ENCODE results near the gene MEIG1.
"Not testable (repeated sequence)": the region's sequence is repeated elsewhere in the genome, so short reads cannot be mapped to it uniquely, and the experiment has no call there.

MEIG1 gene

DNA sequence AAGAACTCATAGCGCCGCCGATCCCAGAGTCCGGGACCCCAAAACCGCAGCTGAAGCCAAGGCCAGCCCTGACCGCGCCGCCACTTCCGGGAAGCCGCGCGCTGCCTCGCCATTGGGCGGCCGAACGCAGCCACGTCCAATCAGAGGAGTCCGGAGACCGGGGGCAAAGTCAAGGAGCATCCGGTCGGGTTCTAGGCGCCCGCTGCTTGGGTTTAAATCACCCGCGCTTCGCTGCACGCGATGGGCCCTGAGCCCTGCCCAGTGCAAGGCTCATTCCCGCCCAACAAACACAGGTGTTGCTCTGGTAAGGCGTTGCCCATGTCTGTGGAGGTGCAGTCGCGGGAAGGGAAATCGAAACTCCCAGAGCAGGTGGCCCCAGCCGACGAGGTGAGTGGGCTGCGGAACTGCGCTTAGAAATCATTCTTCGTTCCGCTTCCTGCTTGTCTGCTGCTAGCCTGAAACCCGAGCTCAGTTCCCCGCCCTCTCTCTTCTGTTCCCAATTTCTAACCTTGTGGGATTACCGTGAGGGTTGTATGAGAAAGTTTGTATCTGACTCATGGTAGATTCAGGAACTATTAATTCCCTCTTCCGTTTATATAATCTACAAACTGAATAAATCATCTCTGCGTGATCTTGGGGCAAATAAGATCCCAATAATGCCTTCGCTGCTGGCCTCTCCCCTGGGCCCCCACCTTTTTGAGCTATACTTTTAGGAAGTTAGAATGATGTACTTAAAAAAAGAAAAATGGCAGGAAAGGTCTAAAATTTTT is 5.0 kb upstream of the MEIG1 start, which contains the start of gene DCLRE1C:
DCLRE1C (minus strand) TSS at position 96 of the 770 bp plus-strand sequence; CDS start at position 10, 86 bp downstream.
- peaks cover 10 to 11% of the 10 kb centered on the region in 2 donors for H3K4me1 ChIP-seq (ENCODE audit: control insufficient read depth in 2 of 2, insufficient read depth in 2 of 2, low read length in 2 of 2)
- no peaks in the 10 kb centered on the region for H3K27me3 ChIP-seq (ENCODE audit: control insufficient read depth in 2 of 2, insufficient read depth in 2 of 2, low read length in 2 of 2)
- peak within 1 kb of the TSS; percentile 88 to 90 for H3K27ac ChIP-seq (ENCODE audit: low read depth in 2 of 2, low read length in 2 of 2)
- H3K9ac ChIP-seq (ENCODE audit: low read depth in 1 of 2, low read length in 2 of 2), result peak within 1 kb of the TSS; percentile 72 to 83
- H3K36me3 ChIP-seq (ENCODE audit: control insufficient read depth in 2 of 2, insufficient read depth in 2 of 2, low read length in 2 of 2), result peaks cover 0 to 2% of the 10 kb centered on the region in 2 donors
- peak within 1 kb of the TSS; percentile 89 to 91 for H3K4me3 ChIP-seq (ENCODE audit: low read length in 2 of 2)
- H3K9me3 ChIP-seq (ENCODE audit: control insufficient read depth in 2 of 2, low read length in 2 of 2), result no peaks in the 10 kb centered on the region

DNA sequence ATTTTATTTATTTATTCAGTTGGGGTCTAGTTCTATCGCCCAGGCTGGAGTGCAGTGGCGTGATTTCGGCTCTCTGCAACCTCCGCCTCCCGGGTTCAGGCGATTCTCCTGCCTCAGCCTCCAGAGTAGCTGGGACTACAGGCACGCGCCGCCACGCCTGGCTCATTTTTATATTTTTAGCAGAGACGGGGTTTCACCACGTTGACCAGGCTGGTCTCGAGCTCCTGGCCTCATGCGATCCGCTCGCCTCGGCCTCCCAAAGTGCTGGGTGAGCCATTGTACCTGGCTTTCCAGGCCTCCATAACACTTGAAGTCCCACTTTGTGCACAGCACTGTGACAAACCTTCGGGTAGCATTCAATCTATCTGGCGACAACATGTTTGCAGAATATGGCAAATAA is 4.3 kb upstream of the MEIG1 start:
- Histone ChIP-seq H3K27me3 (ENCODE audit: control insufficient read depth in 2 of 2, insufficient read depth in 2 of 2, low read length in 2 of 2) (no peaks in the 10 kb centered on the region), H3K4me1 (ENCODE audit: control insufficient read depth in 2 of 2, insufficient read depth in 2 of 2, low read length in 2 of 2) (peaks cover 10 to 11% of the 10 kb centered on the region in 2 donors), H3K4me3 (ENCODE audit: low read length in 2 of 2) (peak overlapping the region in 1 of 2 donors; percentile 89), H3K36me3 (ENCODE audit: control insufficient read depth in 2 of 2, insufficient read depth in 2 of 2, low read length in 2 of 2) (no peaks in the 10 kb centered on the region), H3K27ac (ENCODE audit: low read depth in 2 of 2, low read length in 2 of 2) (peak overlapping the region in 1 of 2 donors; percentile 88), H3K9ac (ENCODE audit: low read depth in 1 of 2, low read length in 2 of 2) (peak overlapping the region in 1 of 2 donors; percentile 72), H3K9me3 (ENCODE audit: control insufficient read depth in 2 of 2, low read length in 2 of 2) (no peaks in the 10 kb centered on the region)

DNA sequence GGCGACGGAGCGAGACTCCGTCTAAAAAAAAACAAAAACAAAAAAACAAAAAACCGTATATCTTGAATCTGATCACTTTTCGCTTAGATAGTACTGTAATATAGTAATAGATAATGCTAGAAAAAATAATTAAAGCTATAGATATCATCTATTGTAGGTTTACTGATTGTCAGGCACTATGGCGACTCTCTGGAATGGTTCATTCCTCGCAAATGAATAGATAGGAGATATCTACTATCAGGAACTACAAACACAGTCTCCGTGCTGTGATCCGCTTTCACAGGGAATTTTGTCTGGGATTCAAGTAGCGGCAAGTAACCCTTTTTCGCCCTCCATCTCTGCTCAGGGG is 342 bp upstream of the MEIG1 start:
- Histone ChIP-seq H3K27me3 (ENCODE audit: control insufficient read depth in 2 of 2, insufficient read depth in 2 of 2, low read length in 2 of 2) (no peaks in the 10 kb centered on the region), H3K36me3 (ENCODE audit: control insufficient read depth in 2 of 2, insufficient read depth in 2 of 2, low read length in 2 of 2) (no peaks in the 10 kb centered on the region), H3K9ac (ENCODE audit: low read depth in 1 of 2, low read length in 2 of 2) (peak overlapping the region; percentile 68 to 81), H3K9me3 (ENCODE audit: control insufficient read depth in 2 of 2, low read length in 2 of 2) (no peaks in the 10 kb centered on the region), H3K4me3 (ENCODE audit: low read length in 2 of 2) (peak overlapping the region; percentile 75 to 81), H3K4me1 (ENCODE audit: control insufficient read depth in 2 of 2, insufficient read depth in 2 of 2, low read length in 2 of 2) (peaks cover 2 to 3% of the 10 kb centered on the region in 2 donors), H3K27ac (ENCODE audit: low read depth in 2 of 2, low read length in 2 of 2) (peak overlapping the region; percentile 94 to 97)

DNA sequence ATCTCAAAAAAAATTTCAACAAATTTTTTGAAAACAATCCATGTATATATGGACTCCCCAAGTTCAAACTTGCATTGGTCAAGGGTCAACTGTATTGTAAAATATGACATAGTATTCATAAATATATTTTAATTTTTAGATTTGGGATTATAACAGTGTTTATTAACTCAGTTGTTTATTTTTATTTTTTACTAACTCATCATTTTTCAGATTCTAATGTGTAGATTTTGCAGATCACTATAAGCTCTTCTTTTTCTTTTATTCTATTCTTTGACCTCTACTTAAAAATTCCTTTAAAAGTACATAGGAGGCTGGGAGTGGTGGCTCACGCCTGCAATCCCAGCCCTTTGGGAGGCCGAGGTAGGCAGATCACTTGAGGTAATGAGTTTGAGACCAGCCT is 8.7 kb downstream of the MEIG1 start:
- no peaks in the 10 kb centered on the region for H3K27me3 ChIP-seq (ENCODE audit: control insufficient read depth in 2 of 2, insufficient read depth in 2 of 2, low read length in 2 of 2)
- no peak overlapping the region for H3K27ac ChIP-seq (ENCODE audit: low read depth in 2 of 2, low read length in 2 of 2)
- no peak overlapping the region for H3K4me3 ChIP-seq (ENCODE audit: low read length in 2 of 2)
- H3K36me3 ChIP-seq (ENCODE audit: control insufficient read depth in 2 of 2, insufficient read depth in 2 of 2, low read length in 2 of 2), result no peaks in the 10 kb centered on the region
- no peak overlapping the region for H3K9ac ChIP-seq (ENCODE audit: low read depth in 1 of 2, low read length in 2 of 2)
- no peaks in the 10 kb centered on the region for H3K9me3 ChIP-seq (ENCODE audit: control insufficient read depth in 2 of 2, low read length in 2 of 2)
- H3K4me1 ChIP-seq (ENCODE audit: control insufficient read depth in 2 of 2, insufficient read depth in 2 of 2, low read length in 2 of 2), result no peaks in the 10 kb centered on the region

DNA sequence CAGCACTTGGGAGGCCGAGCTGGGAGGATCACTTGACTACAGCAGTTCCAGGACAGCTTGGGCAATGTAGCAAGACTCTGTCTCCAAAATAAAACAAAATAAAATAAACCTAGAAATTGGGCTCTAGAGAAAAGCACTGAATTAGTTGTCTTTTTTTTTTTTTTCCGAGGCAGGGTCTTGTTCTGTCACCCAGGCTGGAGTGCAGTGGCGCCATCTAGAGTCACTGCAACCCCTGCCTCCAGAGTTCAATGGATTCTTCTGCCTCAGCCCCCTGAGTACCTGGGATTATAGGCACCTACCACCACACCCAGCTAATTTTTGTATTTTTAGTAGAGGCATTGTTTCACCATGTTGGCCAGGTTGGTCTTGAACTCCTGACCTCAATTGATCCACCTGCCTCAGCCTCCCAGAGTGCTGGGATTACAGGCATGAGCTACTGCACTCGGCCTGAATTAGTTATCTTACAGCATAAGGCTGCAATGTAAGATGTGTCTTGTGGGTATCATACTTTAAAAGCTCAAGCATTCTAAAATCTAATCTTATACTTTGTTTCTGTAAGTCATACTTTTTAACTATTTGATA is 12.8 kb downstream of the MEIG1 start:
- Histone ChIP-seq H3K4me3 (ENCODE audit: low read length in 2 of 2) (no peak overlapping the region), H3K4me1 (ENCODE audit: control insufficient read depth in 2 of 2, insufficient read depth in 2 of 2, low read length in 2 of 2) (no peaks in the 10 kb centered on the region), H3K27ac (ENCODE audit: low read depth in 2 of 2, low read length in 2 of 2) (no peak overlapping the region), H3K9ac (ENCODE audit: low read depth in 1 of 2, low read length in 2 of 2) (no peak overlapping the region), H3K36me3 (ENCODE audit: control insufficient read depth in 2 of 2, insufficient read depth in 2 of 2, low read length in 2 of 2) (no peaks in the 10 kb centered on the region), H3K27me3 (ENCODE audit: control insufficient read depth in 2 of 2, insufficient read depth in 2 of 2, low read length in 2 of 2) (no peaks in the 10 kb centered on the region), H3K9me3 (ENCODE audit: control insufficient read depth in 2 of 2, low read length in 2 of 2) (no peaks in the 10 kb centered on the region)

DNA sequence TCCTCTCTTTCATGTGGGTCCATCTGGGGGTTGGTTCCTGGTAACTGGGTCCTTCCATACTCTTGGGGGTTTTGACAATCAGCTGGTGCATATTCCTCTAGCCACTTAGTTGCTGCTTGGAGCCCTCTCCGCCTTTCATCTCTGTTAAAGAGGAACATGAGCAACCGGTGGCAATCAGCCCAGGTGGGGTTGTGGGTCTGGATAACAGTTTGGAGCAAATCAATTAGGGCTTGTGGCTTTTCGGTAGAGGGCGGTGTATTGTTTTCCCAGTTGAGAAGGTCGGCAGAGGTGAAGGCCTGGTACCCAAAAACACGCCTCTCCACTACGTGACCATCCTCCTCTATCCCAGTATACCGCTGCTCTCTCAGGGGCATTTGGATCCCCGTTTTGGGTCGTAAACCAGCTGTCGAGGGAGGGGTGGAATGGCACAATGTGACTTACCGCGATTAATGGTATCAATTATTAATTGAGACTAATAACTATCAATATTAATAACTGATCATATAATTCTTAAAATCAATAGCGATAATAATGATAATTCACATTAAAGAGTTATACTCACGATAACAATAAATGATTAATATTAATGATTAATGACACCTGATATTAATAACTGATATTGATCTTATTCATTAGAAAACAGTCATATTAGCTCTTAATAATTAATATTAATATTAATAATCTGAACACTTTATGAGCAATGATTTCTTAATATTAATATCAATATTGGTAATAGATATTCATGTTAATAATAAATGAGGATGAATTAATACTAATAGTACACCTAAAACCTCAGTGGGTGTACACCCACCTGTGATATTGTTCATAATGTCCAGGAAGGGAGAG is 15.2 kb downstream of the MEIG1 start:
- H3K36me3 ChIP-seq (ENCODE audit: control insufficient read depth in 2 of 2, insufficient read depth in 2 of 2, low read length in 2 of 2); H3K27ac ChIP-seq (ENCODE audit: low read depth in 2 of 2, low read length in 2 of 2); H3K4me3 ChIP-seq (ENCODE audit: low read length in 2 of 2); H3K4me1 ChIP-seq (ENCODE audit: control insufficient read depth in 2 of 2, insufficient read depth in 2 of 2, low read length in 2 of 2); H3K9me3 ChIP-seq (ENCODE audit: control insufficient read depth in 2 of 2, low read length in 2 of 2); H3K9ac ChIP-seq (ENCODE audit: low read depth in 1 of 2, low read length in 2 of 2); H3K27me3 ChIP-seq (ENCODE audit: control insufficient read depth in 2 of 2, insufficient read depth in 2 of 2, low read length in 2 of 2): not testable (repeated sequence)

DNA sequence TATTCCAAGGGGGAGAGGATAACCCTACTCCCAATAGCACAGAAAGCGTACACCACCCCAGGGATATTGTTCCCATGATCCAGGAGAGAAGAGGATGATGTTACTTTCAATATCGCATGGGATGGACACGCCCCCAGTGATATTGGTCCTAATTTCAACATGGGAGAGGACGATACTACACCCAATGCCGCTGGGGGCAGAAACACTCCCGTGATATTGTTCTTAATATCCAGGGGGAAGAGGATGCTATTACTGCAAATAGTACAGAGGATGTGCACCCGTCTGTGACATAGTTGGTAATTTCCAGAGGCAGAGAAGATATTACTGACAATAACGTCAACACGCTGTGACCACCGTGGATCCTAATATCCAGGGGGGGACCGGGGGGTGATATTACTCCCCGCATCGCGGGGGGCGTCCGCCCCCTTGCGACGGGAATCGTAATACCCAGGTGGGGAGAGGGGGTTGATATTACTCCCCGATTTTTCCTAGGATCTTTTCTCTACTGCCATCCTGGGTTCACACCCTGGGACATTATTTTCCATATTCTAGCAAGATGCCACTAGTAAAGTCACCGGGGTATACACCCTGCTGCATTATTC is 16.6 kb downstream of the MEIG1 start:
- no peaks in the 10 kb centered on the region for H3K36me3 ChIP-seq (ENCODE audit: control insufficient read depth in 2 of 2, insufficient read depth in 2 of 2, low read length in 2 of 2)
- no peaks in the 10 kb centered on the region for H3K4me1 ChIP-seq (ENCODE audit: control insufficient read depth in 2 of 2, insufficient read depth in 2 of 2, low read length in 2 of 2)
- no peak overlapping the region for H3K4me3 ChIP-seq (ENCODE audit: low read length in 2 of 2)
- no peak overlapping the region for H3K9ac ChIP-seq (ENCODE audit: low read depth in 1 of 2, low read length in 2 of 2)
- H3K27me3 ChIP-seq (ENCODE audit: control insufficient read depth in 2 of 2, insufficient read depth in 2 of 2, low read length in 2 of 2), result no peaks in the 10 kb centered on the region
- no peaks in the 10 kb centered on the region for H3K9me3 ChIP-seq (ENCODE audit: control insufficient read depth in 2 of 2, low read length in 2 of 2)
- no peak overlapping the region for H3K27ac ChIP-seq (ENCODE audit: low read depth in 2 of 2, low read length in 2 of 2)

DNA sequence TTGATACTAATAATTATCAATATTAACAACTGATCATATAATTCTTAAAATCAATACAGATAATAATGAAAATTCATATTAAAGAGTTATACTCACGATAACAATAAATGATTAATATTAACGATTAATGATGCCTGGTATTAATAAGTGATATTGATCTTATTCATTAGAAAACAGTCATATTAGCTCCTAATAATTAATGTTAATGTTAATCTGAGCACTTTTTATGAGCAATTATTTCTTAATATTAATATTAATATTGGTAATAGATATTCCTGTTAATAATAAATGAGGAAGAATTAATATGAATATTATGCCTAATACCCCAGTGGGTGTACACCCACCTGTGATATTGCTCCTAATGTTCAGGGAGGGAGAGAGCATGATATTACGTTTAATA is 23.6 kb downstream of the MEIG1 start:
- Histone ChIP-seq H3K4me1 (ENCODE audit: control insufficient read depth in 2 of 2, insufficient read depth in 2 of 2, low read length in 2 of 2) (no peaks in the 10 kb centered on the region), H3K27ac (ENCODE audit: low read depth in 2 of 2, low read length in 2 of 2) (no peak overlapping the region), H3K4me3 (ENCODE audit: low read length in 2 of 2) (no peak overlapping the region), H3K27me3 (ENCODE audit: control insufficient read depth in 2 of 2, insufficient read depth in 2 of 2, low read length in 2 of 2) (no peaks in the 10 kb centered on the region), H3K9me3 (ENCODE audit: control insufficient read depth in 2 of 2, low read length in 2 of 2) (no peaks in the 10 kb centered on the region), H3K36me3 (ENCODE audit: control insufficient read depth in 2 of 2, insufficient read depth in 2 of 2, low read length in 2 of 2) (no peaks in the 10 kb centered on the region), H3K9ac (ENCODE audit: low read depth in 1 of 2, low read length in 2 of 2) (no peak overlapping the region)

DNA sequence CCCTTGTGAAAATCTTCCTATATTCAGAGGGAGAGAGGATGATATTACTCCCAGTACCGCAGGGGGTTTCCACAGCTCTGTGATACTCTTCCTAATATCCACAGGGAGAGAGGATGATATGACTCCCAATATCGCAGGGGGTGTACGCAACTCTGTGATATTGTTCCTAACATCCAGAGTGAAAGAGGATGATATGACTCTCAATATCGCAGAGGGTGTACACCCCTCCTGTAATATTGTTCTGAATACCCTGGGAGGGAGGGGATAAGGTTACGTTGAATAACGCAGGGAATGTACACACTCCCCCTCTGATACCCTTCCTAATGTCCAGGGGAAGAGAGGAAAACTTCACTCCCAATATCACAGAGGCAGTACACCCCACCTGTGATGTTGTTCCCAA is 30.4 kb downstream of the MEIG1 start:
- H3K4me3 ChIP-seq (ENCODE audit: low read length in 2 of 2); H3K4me1 ChIP-seq (ENCODE audit: control insufficient read depth in 2 of 2, insufficient read depth in 2 of 2, low read length in 2 of 2); H3K9ac ChIP-seq (ENCODE audit: low read depth in 1 of 2, low read length in 2 of 2); H3K27me3 ChIP-seq (ENCODE audit: control insufficient read depth in 2 of 2, insufficient read depth in 2 of 2, low read length in 2 of 2); H3K27ac ChIP-seq (ENCODE audit: low read depth in 2 of 2, low read length in 2 of 2); H3K36me3 ChIP-seq (ENCODE audit: control insufficient read depth in 2 of 2, insufficient read depth in 2 of 2, low read length in 2 of 2); H3K9me3 ChIP-seq (ENCODE audit: control insufficient read depth in 2 of 2, low read length in 2 of 2): not testable (repeated sequence)

Measured in mucosa of rectum (tissue), 2 donors.